Measurements from ENCODE around the gene KCNG2.

Gene KCNG2

GRCh38 chr18:79796531-79797405 lies 970 bp upstream of the KCNG2 start:
- DNase-seq (ENCODE audit: extremely low read depth in 1 of 2, low read depth in 1 of 2): no peak

GRCh38 chr18:79798346-79798998 lies 734 bp downstream of the KCNG2 start:
- DNase-seq (ENCODE audit: extremely low read depth in 1 of 2, low read depth in 1 of 2): no peak

DNA sequence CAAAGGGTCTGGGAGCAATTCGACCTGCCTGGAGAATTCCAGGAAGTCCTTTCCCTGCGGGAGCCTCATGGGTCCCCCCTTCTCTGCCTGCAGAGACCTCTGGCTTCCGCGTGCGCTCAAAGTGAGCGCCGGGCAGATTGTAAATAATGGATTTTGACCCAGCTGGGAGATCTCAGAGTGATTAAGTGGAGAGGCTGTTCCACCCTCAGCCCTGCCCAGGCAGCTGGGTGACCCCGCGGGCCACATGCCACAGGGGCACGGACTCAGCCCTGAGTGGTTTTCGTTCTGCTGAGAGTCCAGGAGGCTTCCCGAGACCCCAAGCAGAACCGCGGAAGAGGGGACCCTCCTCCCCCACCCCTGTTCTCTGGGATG lies 1.2 kb downstream of the KCNG2 start:
- DNase-seq (ENCODE audit: extremely low read depth in 1 of 2, low read depth in 1 of 2): no peak

GRCh38 chr18:79799619-79800370 lies 2.1 kb downstream of the KCNG2 start:
- no peak for DNase-seq (ENCODE audit: extremely low read depth in 1 of 2, low read depth in 1 of 2)

DNA sequence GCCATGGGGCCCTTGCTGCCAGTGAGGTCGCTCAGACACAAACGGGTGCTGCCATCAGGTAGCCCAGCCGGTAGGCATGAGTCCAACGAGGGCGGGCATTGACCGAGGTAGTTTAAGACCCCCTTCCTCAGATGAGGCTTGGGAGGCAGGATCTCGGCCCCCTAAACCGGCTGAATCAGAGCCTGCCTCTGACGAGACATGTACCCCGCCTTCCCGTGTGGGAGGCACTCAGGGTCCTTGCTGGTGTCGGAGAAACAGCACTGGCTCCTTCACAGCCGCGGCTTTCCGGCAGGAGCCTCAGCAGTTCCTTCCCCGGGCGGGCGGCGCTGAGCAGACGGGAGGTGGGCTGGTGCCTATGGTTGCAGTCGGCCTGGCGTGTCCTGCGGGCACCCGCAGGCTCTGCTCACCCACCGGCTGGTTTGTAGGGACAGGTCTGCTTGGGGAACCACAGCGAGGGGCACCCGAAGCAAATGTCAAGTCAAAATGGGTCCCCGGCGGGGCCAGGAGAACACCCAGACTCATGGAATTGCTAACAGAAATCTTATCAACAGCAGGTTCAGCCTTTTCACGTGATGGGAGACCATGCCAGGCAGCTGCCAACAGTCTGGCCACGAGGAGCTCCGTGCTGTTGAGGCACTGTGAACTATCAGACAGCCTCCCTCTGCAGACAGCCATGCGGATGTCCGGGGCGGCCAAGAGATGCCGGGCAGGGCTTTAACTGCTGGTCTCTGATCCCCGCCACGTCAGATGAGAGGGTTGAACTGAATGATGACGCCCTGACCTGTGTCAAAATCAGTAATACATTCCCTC lies 2.8 kb downstream of the KCNG2 start:
- DNase-seq (ENCODE audit: extremely low read depth in 1 of 2, low read depth in 1 of 2): no peak

DNA sequence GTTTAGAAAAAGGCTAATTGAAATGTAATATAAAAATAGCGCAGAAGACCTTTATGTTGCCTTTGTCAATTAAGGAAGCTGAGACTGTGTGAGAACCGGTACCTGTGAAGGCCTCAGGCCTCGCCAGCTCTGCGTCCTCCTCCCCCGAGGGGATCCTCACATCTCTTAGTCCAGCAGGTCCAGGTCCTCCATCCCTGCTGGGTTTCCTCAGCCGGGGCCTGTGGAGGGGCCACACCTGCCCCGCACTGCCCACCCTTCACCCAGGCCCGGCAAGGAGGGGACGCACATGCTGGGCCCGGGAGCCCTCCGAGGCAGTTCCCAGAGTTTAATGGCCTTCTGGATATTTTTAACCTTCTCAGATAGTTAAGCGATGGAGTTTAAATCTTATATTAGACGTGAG lies 3.5 kb downstream of the KCNG2 start:
- DNase-seq (ENCODE audit: extremely low read depth in 1 of 2, low read depth in 1 of 2): no peak

- no peak for DNase-seq (ENCODE audit: extremely low read depth in 1 of 2, low read depth in 1 of 2)
These were observed 3.9 kb downstream of the KCNG2 start for GRCh38 chr18:79801641-79802040.

GRCh38 chr18:79802298-79802697 lies 4.6 kb downstream of the KCNG2 start:
- no peak for DNase-seq (ENCODE audit: extremely low read depth in 1 of 2, low read depth in 1 of 2)

DNA sequence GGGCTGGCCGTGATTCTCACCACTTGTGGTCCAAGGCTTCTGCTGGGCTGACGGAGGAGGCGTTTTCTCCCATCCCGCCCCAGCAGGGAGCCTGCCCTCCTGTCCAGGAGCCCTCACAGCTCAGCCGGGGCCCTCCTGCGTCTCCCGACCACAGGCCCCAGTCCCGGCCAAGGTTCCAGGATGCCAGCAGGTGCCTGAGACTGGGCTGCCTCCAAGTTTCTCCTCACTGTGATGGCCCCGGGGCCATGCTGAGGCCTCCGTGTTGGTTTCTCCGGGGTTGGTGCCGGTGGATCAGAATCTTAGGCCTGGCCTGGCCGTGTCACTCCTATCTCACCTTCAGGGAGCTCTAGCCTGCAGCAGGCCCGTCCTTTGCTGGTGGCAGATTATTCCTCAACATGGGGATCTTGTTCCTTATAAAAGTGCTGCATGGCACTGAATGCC lies 5.9 kb downstream of the KCNG2 start:
- no peak for DNase-seq (ENCODE audit: extremely low read depth in 1 of 2, low read depth in 1 of 2)

- no peak for DNase-seq (ENCODE audit: extremely low read depth in 1 of 2, low read depth in 1 of 2)
These were observed 6.5 kb downstream of the KCNG2 start for GRCh38 chr18:79804130-79804787.

- DNase-seq (ENCODE audit: extremely low read depth in 1 of 2, low read depth in 1 of 2): no peak
These were observed 7.6 kb downstream of the KCNG2 start for GRCh38 chr18:79805211-79805887.

DNA sequence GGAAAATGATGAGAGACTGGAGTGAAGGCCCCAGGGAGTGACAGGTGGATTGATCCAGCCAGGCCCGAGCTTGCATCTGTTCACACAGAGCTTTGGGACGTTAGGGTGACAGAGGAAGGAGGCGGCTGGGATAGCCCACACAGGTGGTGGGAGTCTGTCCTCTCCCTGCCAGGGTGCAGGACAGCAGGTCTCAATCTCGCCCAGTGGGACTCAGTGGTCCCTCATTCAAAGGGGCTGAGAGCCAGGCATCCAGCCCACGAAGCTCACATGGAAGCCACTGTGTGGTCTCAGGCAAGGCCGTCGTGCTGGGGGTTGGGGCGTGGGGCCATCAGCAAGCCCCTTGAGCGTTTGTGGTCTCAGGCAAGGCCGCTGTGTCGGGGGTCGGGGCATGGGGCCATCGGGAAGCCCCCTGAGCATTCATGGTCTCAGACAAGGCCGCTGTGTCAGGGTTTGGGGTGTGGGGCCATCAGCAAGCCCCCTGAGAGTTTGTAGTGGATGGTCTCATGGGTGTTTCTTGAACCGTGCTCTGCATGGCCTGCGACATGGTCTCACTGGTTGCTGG lies 8.3 kb downstream of the KCNG2 start:
- no peak for DNase-seq (ENCODE audit: extremely low read depth in 1 of 2, low read depth in 1 of 2)

- no peak for DNase-seq (ENCODE audit: extremely low read depth in 1 of 2, low read depth in 1 of 2)
These were observed 9.5 kb downstream of the KCNG2 start for GRCh38 chr18:79806976-79807841.

DNA sequence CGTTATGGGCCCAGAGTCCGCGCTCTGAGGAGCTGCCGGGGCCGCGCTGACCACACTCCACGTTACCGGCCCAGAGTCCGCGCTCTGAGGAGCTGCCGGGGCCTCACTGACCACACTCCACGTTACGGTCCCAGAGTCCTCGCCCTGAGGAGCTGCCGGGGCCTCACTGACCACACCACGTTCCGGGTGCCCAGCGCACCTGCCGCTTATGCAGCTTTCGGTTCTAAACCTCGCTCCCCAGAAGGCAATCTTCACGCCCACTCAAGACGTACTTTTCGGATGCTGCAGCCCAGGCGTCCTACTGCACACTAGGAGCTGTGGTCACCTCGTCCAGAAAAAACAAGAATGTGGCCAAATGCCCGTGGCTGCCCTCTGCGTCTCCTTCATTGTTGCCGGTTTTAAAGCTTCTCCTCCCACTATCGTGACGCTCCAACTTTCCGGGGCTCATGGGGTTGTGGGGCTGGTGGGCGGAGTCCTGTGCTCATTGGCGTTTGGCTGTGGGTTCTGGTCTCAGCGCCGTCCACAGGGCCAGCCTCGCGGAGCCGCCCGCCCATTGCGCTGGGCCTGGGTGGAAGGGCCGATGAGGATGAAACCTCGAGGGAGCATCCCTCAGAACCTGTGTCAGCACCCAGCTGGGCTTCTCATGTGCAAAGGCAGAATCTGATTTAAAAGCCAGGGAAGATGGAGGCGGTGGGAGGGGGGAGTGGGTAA lies 11.9 kb downstream of the KCNG2 start:
- no peak for DNase-seq (ENCODE audit: extremely low read depth in 1 of 2, low read depth in 1 of 2)

DNA sequence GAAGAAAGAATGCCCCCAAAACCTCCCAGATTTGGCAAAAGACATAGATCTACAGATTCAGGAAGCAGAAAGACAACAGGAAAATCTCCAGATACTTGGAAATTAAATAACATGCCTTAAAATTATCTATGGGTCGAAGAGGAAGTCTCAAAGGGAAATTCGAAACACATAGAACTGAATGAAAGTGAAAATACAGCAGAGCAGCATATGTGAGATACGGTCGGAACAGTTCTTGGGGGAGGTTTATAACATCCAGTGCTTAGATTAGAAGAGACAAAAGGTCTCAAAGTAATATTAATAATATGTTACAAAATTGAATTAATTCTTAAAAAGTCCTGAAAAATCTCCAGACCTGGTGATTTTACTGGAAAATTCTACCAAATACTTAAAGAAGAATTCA lies 14.3 kb downstream of the KCNG2 start:
- no peak for DNase-seq (ENCODE audit: extremely low read depth in 1 of 2, low read depth in 1 of 2)

DNA sequence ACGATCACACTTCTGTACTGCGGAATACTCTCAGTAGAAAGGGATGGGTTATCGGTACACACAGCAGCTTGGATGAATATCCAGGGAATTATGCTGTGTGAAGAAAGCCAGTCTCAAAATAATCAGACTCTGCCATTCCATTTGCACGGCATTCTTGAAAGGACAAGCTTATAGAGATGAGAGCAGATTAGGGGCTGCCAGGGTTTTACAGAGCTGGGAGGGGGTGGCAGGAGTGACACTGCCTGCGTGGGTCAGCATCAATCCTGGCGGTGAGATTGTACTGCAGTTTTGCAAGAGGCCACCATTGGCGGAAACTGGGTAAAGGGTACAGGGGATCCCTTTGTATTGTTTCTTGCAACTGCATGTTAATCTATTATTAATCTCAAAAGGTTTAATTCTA lies 16.6 kb downstream of the KCNG2 start:
- no peak for DNase-seq (ENCODE audit: extremely low read depth in 1 of 2, low read depth in 1 of 2)

DNA sequence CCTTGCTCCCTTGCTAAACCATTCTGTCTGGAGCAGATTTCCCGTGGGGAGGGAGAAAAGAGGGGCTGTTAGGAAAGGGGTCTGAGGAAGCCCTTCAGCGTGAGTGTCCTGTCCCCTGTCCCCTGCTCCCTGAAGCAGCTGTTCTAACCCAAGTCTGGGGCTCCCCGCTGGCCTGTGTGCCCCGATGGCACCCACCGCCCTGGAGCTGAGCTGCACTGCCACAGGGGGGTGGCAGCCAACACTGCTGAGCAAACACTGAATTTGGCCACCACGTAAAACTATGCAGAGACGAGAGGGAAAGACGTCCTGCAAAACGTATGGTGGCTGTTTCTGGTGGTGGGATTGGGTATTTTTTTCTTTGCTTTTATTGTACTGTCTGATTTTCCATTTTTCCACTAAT lies 17.9 kb downstream of the KCNG2 start:
- DNase-seq (ENCODE audit: extremely low read depth in 1 of 2, low read depth in 1 of 2): no peak

- DNase-seq (ENCODE audit: extremely low read depth in 1 of 2, low read depth in 1 of 2): no peak
These were observed 18.4 kb downstream of the KCNG2 start for GRCh38 chr18:79816092-79816491.
